ENCODE data around the gene ZNF574.

GRCh38 chr19:42111384-42111783 is 35.4 kb downstream of the ZNF574 start:
- TF ChIP-seq CTCF (IDR thresholded peaks at IDR 0.05; ENCODE audit: low read depth, low read length, poor library complexity, severe bottlenecking) (no peak), EZH2phosphoT487 (IDR thresholded peaks at IDR 0.05; ENCODE audit: borderline replicate concordance, low read length) (no peak)

All from DOHH2 (cell line).